HepG2 (cell line): ENCODE data around the gene R3HDM1. TPM values are rescaled to one million over a fixed set of nuclear protein-coding genes. Genes with fewer than 3 reads are reported as not detected.

ENCODE experiments used
- ATAC-seq: fragments of 200-7000 bp; cut with Tn5 transposase; 3 replicates; pipeline ENCODE4 v1.9.1; 2020; ENCODE audit warnings: mild to moderate bottlenecking, moderate library complexity
- BruUV-seq: library from RNA; stranded (reverse); fragments of 400-500 nt; replicated peaks from 2 replicates; lab custom pipeline; 2021; lab: Mats Ljungman, UMichigan
- CTCF ChIA-PET: fragments of 300-600 bp; formaldehyde crosslinking; extraction: SDS; loops from one replicate; lab custom pipeline; 2021; ENCODE audit warnings: low total read pairs, inconsistent platforms, low intra/inter-chr PET ratio; lab: Yijun Ruan, JAX
- POLR2A ChIA-PET: fragments of 350-600 bp; sonication (Branson Sonifier 250); formaldehyde crosslinking; loops from one replicate; lab custom pipeline; 2020; ENCODE audit warnings: antibody characterized with exemption, inconsistent platforms; lab: Yijun Ruan, JAX
- DNase-seq: peaks from one replicate; pipeline ENCODE4 v3.0.0-alpha.2; 2015; ENCODE audit warnings: low spot score
- FAIRE-seq: peaks from 3 replicates; lab custom pipeline; 2011; peaks lifted over from hg19 to GRCh38; lab: Jason Lieb, UNC
- H2AFZ ChIP-seq: one replicate; pipeline ENCODE4 v1.6.1; 2011; ENCODE audit warnings: low read length, inconsistent platforms
- H3K27ac ChIP-seq: fragments of 300-600 bp; 3 replicates; pipeline ENCODE4 v1.8.0; 2011; ENCODE audit warnings: mixed run types, mild to moderate bottlenecking, mixed read lengths, low read length, inconsistent platforms; ENCODE audit not compliant: insufficient read depth; ENCODE audit errors: extremely low read length
- H3K27me3 ChIP-seq, 2 experiments: fragments of 200-600 bp in 1 of 2; 2 replicates in 1 of 2; 3 replicates in 1 of 2; pipeline versions ENCODE4 v1.6.0 to v1.8.0; 2011; ENCODE audit warnings: low read length in 2 of 2, mild to moderate bottlenecking in 2 of 2, moderate library complexity in 2 of 2, inconsistent platforms in 1 of 2; ENCODE audit not compliant: insufficient read depth in 2 of 2, control insufficient read depth in 1 of 2
- H3K36me3 ChIP-seq, 2 experiments: fragments of 200-600 bp in 1 of 2; replicated peaks in 1 of 2; 2 replicates in 1 of 2; 3 replicates in 1 of 2; pipeline versions ENCODE4 v1.5.1 to v1.8.0; 2011; ENCODE audit warnings: low read length in 2 of 2, inconsistent platforms in 1 of 2; ENCODE audit not compliant: insufficient read depth in 2 of 2, control insufficient read depth in 1 of 2
- H3K4me1 ChIP-seq: 2 replicates; pipeline ENCODE4 v1.5.1; 2012; ENCODE audit warnings: low read length, inconsistent platforms; ENCODE audit not compliant: insufficient read depth
- H3K4me2 ChIP-seq: 2 replicates; pipeline ENCODE4 v1.6.0; 2011; ENCODE audit warnings: low read depth, low read length, inconsistent platforms
- H3K4me3 ChIP-seq, 3 experiments: fragments of 200-600 bp in 1 of 3; sonication (generic), shearing (Covaris generic) in 1 of 3; replicated peaks in 1 of 3; 2 replicates each; pipeline ENCODE4 v1.5.1; 2011 to 2016; ENCODE audit warnings: low read length in 3 of 3, inconsistent platforms in 2 of 3, low read depth in 2 of 3, mild to moderate bottlenecking in 2 of 3, control low read depth in 1 of 3, mixed read lengths in 1 of 3; ENCODE audit not compliant: insufficient read depth in 1 of 3
- H3K79me2 ChIP-seq: one replicate; pipeline ENCODE4 v1.6.1; 2011; ENCODE audit warnings: low read length, inconsistent platforms; ENCODE audit not compliant: insufficient read depth
- H3K9ac ChIP-seq: 2 replicates; pipeline ENCODE4 v1.6.0; 2011; ENCODE audit warnings: mild to moderate bottlenecking, low read depth, low read length, inconsistent platforms; ENCODE audit not compliant: insufficient read depth
- H3K9me3 ChIP-seq: 2 replicates; pipeline ENCODE4 v1.5.1; 2012; ENCODE audit warnings: mild to moderate bottlenecking, low read length
- H4K20me1 ChIP-seq: 2 replicates; pipeline ENCODE4 v1.6.0; 2011; ENCODE audit warnings: inconsistent platforms, mild to moderate bottlenecking, low read length, moderate library complexity; ENCODE audit not compliant: insufficient read depth
- IKZF1 ChIP-seq: fragments of 450-650 bp; IDR thresholded peaks from 2 replicates; pipeline ENCODE4 v1.7.1; 2016
- PAX8 ChIP-seq: sonication (generic); formaldehyde crosslinking; IDR thresholded peaks from 2 replicates; pipeline ENCODE4 v1.8.0; 2022; ENCODE audit warnings: mild to moderate bottlenecking, missing genetic modification reagents, borderline replicate concordance
- POLR2AphosphoS5 ChIP-seq: IDR thresholded peaks from 2 replicates; pipeline ENCODE4 v1.6.1; 2012; ENCODE audit warnings: low read depth, low read length
- REL ChIP-seq: sonication (generic); formaldehyde crosslinking; conservative IDR thresholded peaks from 2 replicates; pipeline ENCODE4 v1.8.0; 2022; ENCODE audit warnings: mild to moderate bottlenecking, missing genetic modification reagents, moderate library complexity
- SMARCE1 ChIP-seq: fragments of 450-650 bp; IDR thresholded peaks from 2 replicates; pipeline ENCODE4 v1.6.1; 2017; ENCODE audit warnings: borderline replicate concordance
- SP2 ChIP-seq: sonication (generic); formaldehyde crosslinking; IDR thresholded peaks from 2 replicates; pipeline ENCODE4 v1.5.1; 2020; ENCODE audit warnings: mild to moderate bottlenecking, missing genetic modification reagents
- XBP1 ChIP-seq: sonication (generic); formaldehyde crosslinking; IDR thresholded peaks from 2 replicates; pipeline ENCODE4 v1.5.0; 2020; ENCODE audit warnings: missing genetic modification reagents
- ZNF546 ChIP-seq: sonication (generic); formaldehyde crosslinking; conservative IDR thresholded peaks from 2 replicates; pipeline ENCODE4 v1.8.1; 2023; ENCODE audit warnings: mild to moderate bottlenecking, missing genetic modification reagents
- ZNF552 ChIP-seq: sonication (generic); formaldehyde crosslinking; IDR thresholded peaks from 2 replicates; pipeline ENCODE4 v1.9.0; 2022; ENCODE audit warnings: missing genetic modification reagents, mild to moderate bottlenecking, borderline replicate concordance
- ZNF619 ChIP-seq: sonication (generic); formaldehyde crosslinking; IDR thresholded peaks from 2 replicates; pipeline ENCODE4 v1.4.0; 2020; ENCODE audit warnings: mild to moderate bottlenecking, missing genetic modification reagents
- ZNF724P ChIP-seq: sonication (generic); formaldehyde crosslinking; IDR thresholded peaks from 2 replicates; pipeline ENCODE4 v1.8.0; 2022; ENCODE audit warnings: missing genetic modification reagents, borderline replicate concordance
- ZNF782 ChIP-seq: sonication (generic); formaldehyde crosslinking; IDR thresholded peaks from 2 replicates; pipeline ENCODE4 v1.4.0; 2020; ENCODE audit warnings: missing genetic modification reagents, mild to moderate bottlenecking, borderline replicate concordance
- ZNF792 ChIP-seq: IDR thresholded peaks from 2 replicates; pipeline ENCODE4 v1.6.1; 2016
- ZSCAN21 ChIP-seq: sonication (generic); formaldehyde crosslinking; IDR thresholded peaks from 2 replicates; pipeline ENCODE4 v1.8.0; 2022; ENCODE audit warnings: mild to moderate bottlenecking, missing genetic modification reagents, moderate library complexity, borderline replicate concordance
- WGBS: methylation state at CpG from one replicate; pipeline ENCODE4 v1.1.6; 2017; ENCODE audit warnings: low lambda C conversion rate; 5-methylcytosine and 5-hydroxymethylcytosine counted together
- in situ Hi-C: cut with HindIII; loops from 2 replicates; pipeline ENCODE4 v1.10.0; 2017; ENCODE audit warnings: low pct_unique_long_range_greater_than_20kb; ENCODE audit not compliant: extremely low pct_ligation_motif_present
- intact Hi-C: fragments of 100-400 bp; cut with micrococcal nuclease; formaldehyde crosslinking; loops from one replicate; pipeline ENCODE4 v1.10.0; 2022; ENCODE audit not compliant: unreplicated experiment
- polyA plus RNA-seq, 8 experiments: library from polyadenylated mRNA; depleted of rRNA in 3 of 8; stranded (reverse) in 7 of 8; unstranded in 1 of 8; fragments of >200 nt; fragmentation: Illumina TruSeq in 4 of 8; extraction: Trizol in 4 of 8; gene quantifications; 2 replicates each; pipeline versions ENCODE4 v1.2.1 to v1.2.3, GENCODE V29; 2011 to 2016; ENCODE audit warnings: low read depth in 4 of 8, missing spikeins in 1 of 8, mixed read lengths in 1 of 8; ENCODE audit not compliant: insufficient read depth in 1 of 8
- total RNA-seq, 5 experiments: library from RNA; depleted of rRNA; stranded (reverse); fragments of >200 nt; fragmentation: Illumina TruSeq; extraction: Trizol; gene quantifications; 2 replicates each; pipeline ENCODE4 v1.2.3, GENCODE V29; 2016; ENCODE audit warnings: low read depth in 1 of 5
- TF ChIP-seq, protein P1 (sequence below): sonication (generic); formaldehyde crosslinking; IDR thresholded peaks from 2 replicates; pipeline ENCODE4 v1.4.0; 2020; ENCODE audit warnings: missing genetic modification reagents, mild to moderate bottlenecking, borderline replicate concordance
- TF ChIP-seq, protein P2 (sequence below): sonication (generic); formaldehyde crosslinking; IDR thresholded peaks from 2 replicates; pipeline ENCODE4 v1.8.0; 2023; ENCODE audit warnings: mild to moderate bottlenecking, missing genetic modification reagents
- TF ChIP-seq, protein P3 (sequence below): sonication (generic); formaldehyde crosslinking; IDR thresholded peaks from 2 replicates; pipeline ENCODE4 v1.8.0; 2022; ENCODE audit warnings: missing genetic modification reagents, mild to moderate bottlenecking, moderate library complexity, borderline replicate concordance

R3HDM1 gene
- total and polyA plus RNA-seq, 2 of the 13 experiments (the other 11 are each of a cell fraction or from before 2014, with no cell fraction given) = 15.7 to 54.3 TPM

DNA sequence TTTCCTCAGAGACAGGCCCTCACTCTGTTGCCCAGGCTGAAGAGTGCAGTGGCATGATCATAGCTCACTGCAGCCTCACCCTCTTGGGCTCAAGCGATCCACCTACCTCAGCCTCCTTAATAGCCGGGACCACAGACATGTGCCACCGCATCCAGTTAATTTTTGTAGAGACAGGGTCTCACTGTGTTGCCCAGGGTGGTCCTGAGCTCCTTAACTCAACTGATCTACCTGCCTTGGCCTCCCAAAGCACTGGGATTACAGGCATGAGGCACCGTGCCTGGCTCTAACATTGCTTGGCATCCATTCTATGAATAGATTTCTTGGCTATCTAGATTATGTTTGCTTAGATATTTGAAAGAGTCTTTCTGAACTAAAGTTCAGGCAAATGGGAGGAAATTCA lies 21.6 kb downstream of the R3HDM1 start:
- Histone ChIP-seq H3K36me3 (no peaks in the 10 kb centered on the region; a peak in 1 of 5 replicates), H3K9ac (no peak overlapping the region), H3K4me1 (no peaks in the 10 kb centered on the region), H2AFZ (no peak overlapping the region), H4K20me1 (no peaks in the 10 kb centered on the region), H3K27me3 (no peaks in the 10 kb centered on the region), H3K9me3 (no peaks in the 10 kb centered on the region), H3K4me3 (no peak overlapping the region), H3K27ac (no peak overlapping the region), H3K79me2 (peaks cover 70% of the 10 kb centered on the region), H3K4me2 (no peak overlapping the region)
- CTCF ChIA-PET = no interaction called here
- no peak for ATAC-seq
- 97% methylated on average over 4 of the region's 4 CpGs for WGBS
- TF ChIP-seq SMARCE1 = no peak
- TF ChIP-seq, protein P1, sequence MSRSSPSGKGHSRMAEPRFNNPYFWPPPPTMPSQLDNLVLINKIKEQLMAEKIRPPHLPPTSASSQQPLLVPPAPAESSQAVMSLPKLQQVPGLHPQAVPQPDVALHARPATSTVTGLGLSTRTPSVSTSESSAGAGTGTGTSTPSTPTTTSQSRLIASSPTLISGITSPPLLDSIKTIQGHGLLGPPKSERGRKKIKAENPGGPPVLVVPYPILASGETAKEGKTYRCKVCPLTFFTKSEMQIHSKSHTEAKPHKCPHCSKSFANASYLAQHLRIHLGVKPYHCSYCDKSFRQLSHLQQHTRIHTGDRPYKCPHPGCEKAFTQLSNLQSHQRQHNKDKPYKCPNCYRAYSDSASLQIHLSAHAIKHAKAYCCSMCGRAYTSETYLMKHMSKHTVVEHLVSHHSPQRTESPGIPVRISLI (CRISPR knock-in tag) = no peak
- no peak for TF ChIP-seq POLR2AphosphoS5
- no peak for TF ChIP-seq ZNF552 (CRISPR knock-in tag)
- no peak for TF ChIP-seq ZNF724P (CRISPR knock-in tag)
- TF ChIP-seq, protein P2, sequence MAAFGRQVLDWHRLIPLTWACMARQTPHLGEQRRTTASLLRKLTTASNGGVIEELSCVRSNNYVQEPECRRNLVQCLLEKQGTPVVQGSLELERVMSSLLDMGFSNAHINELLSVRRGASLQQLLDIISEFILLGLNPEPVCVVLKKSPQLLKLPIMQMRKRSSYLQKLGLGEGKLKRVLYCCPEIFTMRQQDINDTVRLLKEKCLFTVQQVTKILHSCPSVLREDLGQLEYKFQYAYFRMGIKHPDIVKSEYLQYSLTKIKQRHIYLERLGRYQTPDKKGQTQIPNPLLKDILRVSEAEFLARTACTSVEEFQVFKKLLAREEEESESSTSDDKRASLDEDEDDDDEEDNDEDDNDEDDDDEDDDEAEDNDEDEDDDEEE = no peak
- no peak for TF ChIP-seq ZNF792 (CRISPR knock-in tag)
- intact Hi-C loops = no loop called here
- DNase-seq = no peak
- in situ Hi-C loops = no loop called here
- POLR2A ChIA-PET = interaction anchor here (2.3 kb wide), 1 partner anchor 22 kb away, joined by 6 read pairs; the partner anchor contains the start of genes R3HDM1 and ZRANB3
- no TSS peak for BruUV-seq
- no peak for FAIRE-seq

DNA sequence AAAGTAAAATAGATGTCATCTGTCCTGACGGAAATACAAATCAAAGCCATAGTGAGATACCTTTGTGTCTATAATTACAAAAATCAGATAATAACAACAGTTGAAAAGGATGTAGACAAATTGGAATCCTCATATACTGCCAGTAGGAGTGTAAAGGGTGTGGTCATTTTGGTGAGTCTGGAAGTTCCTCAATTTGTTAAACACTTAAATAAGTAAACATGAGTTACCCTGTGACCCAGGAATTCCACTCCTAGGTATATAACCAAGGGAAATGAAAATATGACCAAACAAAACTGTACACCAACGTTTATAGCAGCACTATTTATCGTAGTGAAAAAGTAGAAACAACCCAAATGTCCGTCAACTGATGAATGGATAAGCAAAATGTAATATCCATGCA lies 24.0 kb downstream of the R3HDM1 start:
- in situ Hi-C loops = no loop called here
- FAIRE-seq = no peak
- Histone ChIP-seq H3K4me2 (no peak overlapping the region), H3K4me3 (no peak overlapping the region), H3K79me2 (peaks cover 64% of the 10 kb centered on the region), H3K36me3 (no peaks in the 10 kb centered on the region), H4K20me1 (no peaks in the 10 kb centered on the region), H2AFZ (no peak overlapping the region), H3K27ac (no peak overlapping the region), H3K9me3 (no peaks in the 10 kb centered on the region), H3K9ac (no peak overlapping the region), H3K27me3 (no peaks in the 10 kb centered on the region), H3K4me1 (no peaks in the 10 kb centered on the region)
- no peak for ATAC-seq
- DNase-seq = no peak
- 92% methylated on average over 4 of the region's 4 CpGs for WGBS
- ChIA-PET CTCF (no interaction called here), POLR2A (no interaction called here)
- intact Hi-C loops = no loop called here
- BruUV-seq = no TSS peak
- no peak for TF ChIP-seq ZNF619
- TF ChIP-seq XBP1 (CRISPR knock-in tag) = no peak
- TF ChIP-seq SP2 = no peak
- no peak for TF ChIP-seq IKZF1
- TF ChIP-seq PAX8 (CRISPR knock-in tag) = no peak
- no peak for TF ChIP-seq ZNF546 (CRISPR knock-in tag)
- no peak for TF ChIP-seq ZSCAN21 (CRISPR knock-in tag)
- no peak for TF ChIP-seq ZNF782
- TF ChIP-seq, protein P3, sequence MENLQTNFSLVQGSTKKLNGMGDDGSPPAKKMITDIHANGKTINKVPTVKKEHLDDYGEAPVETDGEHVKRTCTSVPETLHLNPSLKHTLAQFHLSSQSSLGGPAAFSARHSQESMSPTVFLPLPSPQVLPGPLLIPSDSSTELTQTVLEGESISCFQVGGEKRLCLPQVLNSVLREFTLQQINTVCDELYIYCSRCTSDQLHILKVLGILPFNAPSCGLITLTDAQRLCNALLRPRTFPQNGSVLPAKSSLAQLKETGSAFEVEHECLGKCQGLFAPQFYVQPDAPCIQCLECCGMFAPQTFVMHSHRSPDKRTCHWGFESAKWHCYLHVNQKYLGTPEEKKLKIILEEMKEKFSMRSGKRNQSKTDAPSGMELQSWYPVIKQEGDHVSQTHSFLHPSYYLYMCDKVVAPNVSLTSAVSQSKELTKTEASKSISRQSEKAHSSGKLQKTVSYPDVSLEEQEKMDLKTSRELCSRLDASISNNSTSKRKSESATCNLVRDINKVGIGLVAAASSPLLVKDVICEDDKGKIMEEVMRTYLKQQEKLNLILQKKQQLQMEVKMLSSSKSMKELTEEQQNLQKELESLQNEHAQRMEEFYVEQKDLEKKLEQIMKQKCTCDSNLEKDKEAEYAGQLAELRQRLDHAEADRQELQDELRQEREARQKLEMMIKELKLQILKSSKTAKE (CRISPR knock-in tag) = no peak
- no peak for TF ChIP-seq REL (CRISPR knock-in tag)
